ENCODE results near the gene TFF2.
A peak's percentile ranks its signal among the peaks of the same experiment; 100 is the strongest.

The TFF2 gene

GRCh38 chr21:42321231-42321630 lies 29.6 kb downstream of the TFF2 start:
- no peak for DNase-seq (ENCODE audit: extremely low read depth in 1 of 2, low read depth in 1 of 2)

DNA sequence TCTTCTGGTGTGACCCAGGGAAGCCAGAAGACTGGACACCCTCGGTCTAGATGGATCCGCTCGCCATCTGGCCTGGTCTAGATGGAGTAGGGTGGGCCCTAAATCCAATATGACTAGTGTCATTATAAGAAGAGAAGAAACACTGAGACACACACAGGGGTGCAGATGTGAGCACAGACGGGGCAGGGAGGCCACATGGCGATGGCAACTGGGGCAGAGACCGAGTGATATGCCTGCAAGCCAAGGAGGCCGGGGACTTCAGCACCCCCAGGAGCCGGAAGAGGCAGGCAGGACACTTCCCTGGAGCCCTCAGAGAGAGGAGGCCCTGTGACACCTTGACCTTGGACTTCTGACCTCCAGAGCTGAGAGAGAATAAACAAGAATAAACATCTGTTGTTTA lies 30.0 kb downstream of the TFF2 start:
- no peak for DNase-seq (ENCODE audit: extremely low read depth in 1 of 2, low read depth in 1 of 2)

DNA sequence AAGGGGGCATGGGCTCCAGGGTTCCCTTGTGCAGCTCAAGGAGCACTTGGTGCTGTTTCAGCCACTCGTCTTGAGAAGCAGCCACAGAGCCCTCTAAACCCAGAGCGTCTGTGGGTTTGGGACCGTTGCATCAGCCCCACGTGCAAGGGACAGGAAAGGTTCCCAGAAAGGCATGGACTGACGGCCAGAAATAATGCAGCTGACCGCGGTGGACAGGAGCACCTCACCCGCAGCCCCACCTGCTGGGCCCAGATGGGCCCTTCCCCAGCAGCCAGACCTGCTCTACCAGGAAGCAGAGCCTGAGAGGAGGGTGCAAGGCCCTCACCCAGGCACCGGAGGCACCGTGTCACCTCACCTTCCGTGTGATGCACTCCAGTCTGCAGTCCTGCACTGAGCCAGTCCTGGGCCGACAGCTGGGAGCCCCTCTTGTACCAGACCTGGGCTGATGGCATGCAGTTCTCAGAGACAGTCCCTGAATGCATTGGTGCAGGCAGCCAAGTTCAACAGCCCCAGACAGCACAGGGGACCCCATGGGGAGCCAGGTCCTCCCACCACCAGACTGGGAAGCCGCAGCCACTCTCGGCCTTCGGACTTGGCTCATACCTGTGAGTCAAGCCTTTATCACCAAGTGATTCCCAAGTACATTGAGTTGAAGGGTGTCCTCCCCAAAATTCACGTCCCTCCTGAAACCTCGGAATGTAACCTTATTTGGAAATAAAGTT lies 30.8 kb downstream of the TFF2 start:
- no peak for DNase-seq (ENCODE audit: extremely low read depth in 1 of 2, low read depth in 1 of 2)

DNA sequence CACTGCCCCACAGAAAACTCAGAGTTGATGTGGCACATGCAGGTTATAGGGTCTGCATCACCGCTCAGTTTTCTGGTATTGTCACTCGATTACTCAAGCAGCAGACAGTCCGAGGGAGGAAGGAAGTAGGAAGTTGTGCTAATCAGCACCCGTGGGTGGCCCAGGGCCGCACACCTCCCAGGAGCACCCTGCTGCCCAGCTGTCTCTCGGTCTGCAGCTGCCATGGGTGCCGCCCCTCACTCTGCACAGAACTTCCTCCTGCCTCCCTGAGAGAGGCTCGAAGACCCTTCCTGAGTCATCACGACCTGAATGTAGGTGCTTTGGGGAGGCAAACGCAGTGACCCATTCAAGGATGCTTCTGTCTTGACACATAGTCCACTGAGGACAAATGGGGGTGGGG lies 31.4 kb downstream of the TFF2 start:
- no peak for DNase-seq (ENCODE audit: extremely low read depth in 1 of 2, low read depth in 1 of 2)

- no peak for DNase-seq (ENCODE audit: extremely low read depth in 1 of 2, low read depth in 1 of 2)
Measured at GRCh38 chr21:42317826-42318746, 32.7 kb downstream of the TFF2 start.

DNA sequence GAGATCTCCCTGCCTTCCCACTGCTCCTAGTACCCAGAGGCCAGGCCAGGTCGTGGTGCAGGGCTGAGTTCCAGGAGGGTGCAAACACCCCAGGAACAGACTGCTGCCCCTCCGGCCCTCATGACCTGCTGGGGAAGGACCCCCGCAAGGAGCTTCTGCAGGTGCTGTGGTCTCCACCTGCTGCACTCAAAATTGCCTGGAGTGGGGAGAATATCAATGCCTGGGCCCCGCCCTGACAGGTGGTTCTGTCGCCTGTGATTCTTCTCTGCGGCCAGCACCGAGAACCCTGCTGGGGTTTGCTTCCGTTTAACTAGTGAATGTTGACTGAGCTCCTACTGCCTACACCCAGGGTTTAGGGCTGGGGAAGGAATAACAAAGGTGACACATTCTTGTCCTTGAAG lies 33.5 kb downstream of the TFF2 start:
- no peak for DNase-seq (ENCODE audit: extremely low read depth in 1 of 2, low read depth in 1 of 2)

DNA sequence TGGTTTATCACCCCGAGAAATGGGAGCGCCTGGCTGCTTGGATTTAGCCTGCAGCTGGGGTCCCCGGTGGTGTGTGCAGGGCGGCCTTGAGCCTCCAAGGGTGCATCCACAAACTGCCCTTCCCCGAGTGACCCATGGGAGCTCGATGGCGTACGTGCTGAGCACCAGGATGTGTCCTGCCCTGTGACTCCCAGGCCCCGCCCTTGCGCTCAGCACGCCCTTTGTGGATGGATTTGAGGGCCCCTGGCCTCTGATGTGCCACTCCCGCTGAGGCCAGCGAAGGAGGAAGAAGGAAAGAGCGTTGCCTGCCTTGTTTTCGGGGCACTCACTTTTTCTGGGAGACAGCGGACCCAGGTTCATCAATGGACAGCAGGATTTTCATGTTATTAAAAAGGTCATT lies 33.9 kb downstream of the TFF2 start:
- no peak for DNase-seq (ENCODE audit: extremely low read depth in 1 of 2, low read depth in 1 of 2)

- DNase-seq (ENCODE audit: extremely low read depth in 1 of 2, low read depth in 1 of 2): no peak
Measured at GRCh38 chr21:42315296-42315891, 35.4 kb downstream of the TFF2 start, which contains the start of gene TFF3. Gene TFF3, minus strand, starts transcription at chr21:42315409. Its CDS starts 35 bp downstream, at chr21:42315374.

GRCh38 chr21:42314616-42315295 lies 36.0 kb downstream of the TFF2 start:
- DNase-seq (ENCODE audit: extremely low read depth in 1 of 2, low read depth in 1 of 2): no peak

DNA sequence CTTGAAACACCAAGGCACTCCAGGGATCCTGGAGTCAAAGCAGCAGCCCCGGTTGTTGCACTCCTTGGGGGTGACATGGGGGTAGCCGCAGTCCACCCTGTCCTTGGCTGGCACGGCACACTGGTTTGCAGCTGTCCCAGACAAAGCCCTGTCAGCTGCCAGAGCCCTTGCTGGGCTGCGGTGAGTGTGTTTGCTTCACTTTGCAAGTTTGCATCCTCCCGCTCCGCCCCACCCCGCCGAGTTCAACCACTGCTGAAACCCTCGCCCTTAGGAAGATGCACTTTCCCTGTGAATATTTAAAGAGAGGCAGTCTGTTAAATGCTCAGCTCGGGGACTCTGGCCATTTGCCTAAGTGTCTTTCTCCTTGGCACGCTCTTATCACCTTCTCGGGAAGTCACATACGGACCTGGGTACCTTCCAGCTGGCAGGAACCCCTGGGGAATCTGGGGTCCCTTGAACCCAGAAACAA lies 37.3 kb downstream of the TFF2 start:
- DNase-seq (ENCODE audit: extremely low read depth in 1 of 2, low read depth in 1 of 2): no peak

GRCh38 chr21:42312626-42313104 lies 38.1 kb downstream of the TFF2 start:
- DNase-seq (ENCODE audit: extremely low read depth in 1 of 2, low read depth in 1 of 2): no peak

- DNase-seq (ENCODE audit: extremely low read depth in 1 of 2, low read depth in 1 of 2): no peak
Measured at GRCh38 chr21:42311816-42312625, 38.8 kb downstream of the TFF2 start.

GRCh38 chr21:42311160-42311559 lies 39.6 kb downstream of the TFF2 start:
- no peak for DNase-seq (ENCODE audit: extremely low read depth in 1 of 2, low read depth in 1 of 2)

DNA sequence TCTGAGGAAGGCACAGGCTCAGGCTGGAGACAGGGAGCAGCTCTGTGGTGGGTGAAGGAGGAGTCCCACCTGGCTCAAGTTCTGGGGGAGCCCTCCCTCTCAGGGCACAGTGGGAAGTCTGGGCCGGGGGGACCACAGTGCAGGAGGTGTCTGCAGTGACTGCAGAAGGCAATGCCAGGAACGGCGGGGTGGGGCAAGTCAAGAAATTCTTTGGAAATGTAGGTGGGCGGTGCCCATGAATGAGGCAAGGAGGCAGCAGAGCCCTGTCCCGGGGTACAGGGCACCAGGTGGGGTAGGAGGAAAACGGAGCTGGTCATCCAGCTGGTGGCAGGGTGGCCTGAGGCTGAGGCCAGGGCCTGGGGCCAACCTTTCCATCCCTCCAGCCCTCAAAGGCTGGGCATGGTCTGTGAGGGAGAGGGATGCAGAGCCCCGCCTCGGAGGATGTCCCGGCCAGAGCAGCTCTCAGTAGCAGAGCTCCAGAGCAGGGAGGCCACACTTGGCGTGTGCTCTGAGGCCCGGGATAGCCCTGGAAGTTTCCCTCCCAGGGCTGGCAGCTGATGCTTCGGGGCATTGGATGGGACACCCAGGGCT lies 40.3 kb downstream of the TFF2 start:
- DNase-seq (ENCODE audit: extremely low read depth in 1 of 2, low read depth in 1 of 2): no peak

DNA sequence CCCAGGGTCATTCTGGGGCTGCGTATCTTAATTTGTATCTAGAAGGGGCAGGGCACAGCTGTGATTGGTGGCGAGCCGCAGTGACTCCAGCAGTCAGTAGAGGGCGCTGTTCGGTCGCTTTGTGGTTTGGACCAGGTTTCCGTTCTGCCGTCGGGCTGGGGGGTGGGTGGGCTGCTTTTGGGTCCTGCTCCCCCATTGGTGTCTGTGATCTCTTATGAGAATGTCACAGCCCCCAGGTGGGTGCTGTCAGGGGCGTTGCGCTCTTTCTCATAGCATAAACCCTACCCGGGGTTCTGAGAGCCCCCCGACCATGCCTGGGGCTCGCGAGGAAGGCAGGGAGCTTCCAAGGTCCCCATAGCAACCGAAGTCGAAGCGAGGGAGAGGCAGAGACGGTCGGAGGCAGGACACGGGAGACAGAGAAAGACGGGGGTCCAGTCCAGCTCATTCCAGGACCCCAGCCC lies 41.0 kb downstream of the TFF2 start:
- DNase-seq (ENCODE audit: extremely low read depth in 1 of 2, low read depth in 1 of 2): peak; percentile 34 to 54

GRCh38 chr21:42308914-42309752 lies 41.7 kb downstream of the TFF2 start:
- DNase-seq (ENCODE audit: extremely low read depth in 1 of 2, low read depth in 1 of 2): no peak

DNA sequence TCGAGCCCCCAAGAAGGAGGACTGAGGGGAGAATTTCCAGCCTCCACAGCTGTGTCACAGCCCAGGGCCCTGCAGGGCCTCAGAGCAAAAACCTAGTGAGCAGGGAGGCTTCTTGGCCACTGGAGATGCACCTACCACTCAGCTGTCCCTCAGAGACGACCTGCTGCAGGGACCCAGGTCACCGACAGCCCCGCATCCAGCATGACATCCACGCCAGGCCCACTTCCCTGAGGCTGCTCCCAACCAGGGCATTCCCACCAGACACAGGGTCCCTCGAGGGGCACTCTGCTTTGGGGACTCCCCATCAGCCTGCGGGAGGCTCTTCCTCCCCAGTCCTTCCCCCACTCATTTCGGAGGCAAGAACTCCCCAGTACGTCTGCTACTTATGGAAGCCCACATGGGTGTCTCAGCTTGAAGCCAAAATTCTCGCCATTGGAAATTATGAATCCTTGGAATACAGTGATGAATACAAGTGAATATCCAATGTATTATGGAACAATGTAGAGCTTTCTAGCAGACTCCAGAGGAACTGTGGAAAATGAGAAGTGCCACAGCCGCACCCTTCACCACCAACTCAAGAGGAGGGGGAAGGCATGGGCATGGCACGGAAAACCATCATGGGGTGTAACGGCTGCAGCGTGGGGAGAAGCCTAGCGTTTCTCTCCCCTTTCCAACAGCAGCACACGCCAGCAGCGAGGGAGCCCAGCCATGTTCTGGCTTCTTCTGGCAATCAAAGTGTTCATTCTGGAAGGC lies 42.5 kb downstream of the TFF2 start:
- no peak for DNase-seq (ENCODE audit: extremely low read depth in 1 of 2, low read depth in 1 of 2)

DNA sequence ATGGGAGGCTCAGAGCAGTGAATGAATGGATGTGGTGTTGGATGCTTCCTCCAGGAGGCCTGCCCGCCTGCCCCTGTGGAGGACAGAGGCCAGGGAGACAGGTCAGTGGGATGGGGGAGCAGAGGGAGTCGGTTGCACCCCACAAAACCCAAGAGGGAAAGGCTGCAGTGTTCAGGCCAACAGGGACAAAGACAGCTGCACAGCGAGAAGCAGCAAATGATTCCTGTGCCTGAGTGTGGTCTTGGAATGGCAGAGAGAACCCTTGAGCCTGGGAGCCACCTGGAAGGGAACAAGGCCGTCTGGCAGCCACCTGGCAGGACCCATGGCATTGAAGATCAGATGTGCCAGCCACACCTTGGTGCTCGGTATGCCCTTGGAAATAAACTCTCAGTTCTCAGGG lies 43.7 kb downstream of the TFF2 start:
- no peak for DNase-seq (ENCODE audit: extremely low read depth in 1 of 2, low read depth in 1 of 2)
